ENCODE measurements around the gene NDUFAF7. TPM values are rescaled to one million over a fixed set of nuclear protein-coding genes. Genes with fewer than 3 reads are reported as not detected.

Gene NDUFAF7
- total RNA-seq, result 10.7 and 14.3 TPM in 2 replicates

DNA sequence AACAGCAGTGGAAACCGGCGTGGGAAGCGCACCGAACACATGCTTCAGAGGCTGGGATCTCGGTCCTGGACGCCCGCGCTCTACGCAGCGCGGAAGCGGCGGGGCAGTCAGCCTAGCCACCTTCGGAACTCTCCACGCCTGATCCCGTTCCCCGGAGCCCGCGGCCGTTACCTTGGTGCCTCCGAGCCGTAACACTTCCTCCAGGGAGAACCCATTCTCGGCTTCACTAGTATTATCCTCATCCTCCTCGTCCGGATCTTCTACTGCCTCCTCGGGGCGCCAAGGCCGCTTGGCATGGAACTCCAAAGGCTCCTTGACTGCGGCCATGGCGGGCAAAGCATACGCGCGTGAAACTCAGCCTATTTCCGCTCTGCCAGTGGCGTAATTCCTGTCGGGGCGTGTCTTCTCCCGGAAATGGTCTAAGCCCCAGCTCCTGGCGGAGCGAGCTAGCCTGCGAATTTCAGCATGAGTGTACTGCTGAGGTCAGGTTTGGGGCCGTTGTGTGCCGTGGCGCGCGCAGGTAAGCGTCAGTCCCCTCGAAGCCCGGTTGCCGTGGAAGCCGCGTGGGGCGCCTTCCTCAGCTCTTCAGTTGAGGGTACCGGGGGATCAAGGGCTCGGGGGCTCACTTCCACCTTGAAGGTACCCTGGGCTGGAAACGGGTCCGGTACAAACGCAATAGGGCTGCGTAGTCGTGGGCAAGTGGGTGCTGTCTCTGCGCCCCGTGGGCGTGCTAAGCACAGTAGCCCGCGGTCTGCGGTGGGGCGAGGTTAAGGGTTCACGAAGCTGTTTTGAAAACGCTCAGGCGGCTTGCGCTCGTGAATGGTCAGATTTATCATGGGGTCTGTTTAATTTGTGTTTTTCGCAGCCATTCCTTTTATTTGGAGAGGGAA, at the start of gene NDUFAF7, which contains the start of gene CEBPZ:
Gene NDUFAF7, plus strand, starts transcription at position 418 of the 890 bp plus-strand sequence. Its CDS starts 48 bp downstream, at position 466.
Gene CEBPZ, minus strand, starts transcription at position 356 of the 890 bp plus-strand sequence. Its CDS starts 29 bp downstream, at position 327.

GRCh38 chr2:37188570-37188969, 42.9 kb upstream of the NDUFAF7 start, which contains the start of gene SULT6B1:
TSS of gene SULT6B1 (minus strand) at chr2:37188670. CDS start at chr2:37188640, 30 bp downstream.

DNA sequence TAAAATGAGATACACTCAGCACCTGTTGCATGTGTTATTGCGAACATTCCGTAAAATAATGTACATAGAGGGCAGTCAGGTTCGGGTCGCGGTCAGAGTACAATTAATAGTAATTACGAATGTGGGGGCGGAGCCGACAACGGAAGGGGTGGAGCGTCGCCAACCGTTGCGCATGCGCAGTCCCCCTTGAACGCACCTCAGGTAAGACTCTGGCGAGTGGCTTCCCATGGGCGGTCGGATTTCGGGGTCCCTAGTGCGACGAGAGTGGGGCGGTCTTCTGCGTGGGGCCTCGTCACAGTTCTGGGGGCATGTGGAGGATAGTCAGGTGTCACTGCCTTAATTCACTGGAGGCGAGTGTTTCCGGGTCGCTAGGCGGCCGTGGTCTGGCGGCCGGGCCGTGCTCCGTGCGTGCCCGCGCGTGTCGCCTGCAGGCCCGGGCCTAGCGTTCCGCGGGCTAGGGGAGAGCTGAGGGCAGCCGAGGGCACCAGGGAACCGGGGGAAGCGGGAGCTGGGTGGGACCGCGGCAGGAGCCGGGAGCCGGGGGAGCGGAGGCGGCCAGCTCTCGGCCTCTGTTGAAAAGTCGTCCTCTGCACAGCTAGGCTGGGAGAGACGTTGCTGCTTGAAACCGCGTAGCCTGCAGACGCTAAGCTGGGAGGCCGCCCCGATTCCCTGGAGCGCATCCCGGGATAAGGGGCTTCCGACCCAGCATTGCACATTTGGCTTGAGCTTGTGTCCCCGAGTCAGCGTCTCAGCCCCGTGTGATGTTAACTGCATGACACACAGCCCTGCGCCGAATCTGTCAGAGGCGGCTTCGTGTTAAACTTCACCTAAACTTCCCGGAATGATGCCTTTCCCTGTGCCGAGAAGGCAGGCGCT, 34.9 kb upstream of the NDUFAF7 start, which contains the start of gene CEBPZOS:
Gene CEBPZOS, plus strand, starts transcription at position 177 of the 876 bp plus-strand sequence. CDS start 3,209 bp downstream, outside the sequence.

Other genes starting within 250 kb of the NDUFAF7 start
- 7.0 and 11.6 TPM in 2 replicates for gene HEATR5B, start 147.3 kb upstream of the NDUFAF7 start, total RNA-seq
- gene GPATCH11, start 147.1 kb upstream of the NDUFAF7 start, total RNA-seq, result 5.3 and 6.2 TPM in 2 replicates
- gene EIF2AK2, start 74.7 kb upstream of the NDUFAF7 start, total RNA-seq, result 15.7 and 20.1 TPM in 2 replicates
- not detected in 2 replicates for gene SULT6B1, start 43.0 kb upstream of the NDUFAF7 start, total RNA-seq
- 17.2 and 17.3 TPM in 2 replicates for gene CEBPZOS, start 35.2 kb upstream of the NDUFAF7 start, total RNA-seq
- gene CEBPZ, start 62 bp upstream of the NDUFAF7 start, total RNA-seq, result 34.8 and 55.4 TPM in 2 replicates
- 26.6 and 32.3 TPM in 2 replicates for gene PRKD3, start 93.2 kb downstream of the NDUFAF7 start, total RNA-seq
- gene QPCT, start 113.0 kb downstream of the NDUFAF7 start, total RNA-seq, result 9.7 and 32.3 TPM in 2 replicates

Data from hair follicular keratinocyte (primary cell).